ENCODE data around the gene OPCML.

DNA sequence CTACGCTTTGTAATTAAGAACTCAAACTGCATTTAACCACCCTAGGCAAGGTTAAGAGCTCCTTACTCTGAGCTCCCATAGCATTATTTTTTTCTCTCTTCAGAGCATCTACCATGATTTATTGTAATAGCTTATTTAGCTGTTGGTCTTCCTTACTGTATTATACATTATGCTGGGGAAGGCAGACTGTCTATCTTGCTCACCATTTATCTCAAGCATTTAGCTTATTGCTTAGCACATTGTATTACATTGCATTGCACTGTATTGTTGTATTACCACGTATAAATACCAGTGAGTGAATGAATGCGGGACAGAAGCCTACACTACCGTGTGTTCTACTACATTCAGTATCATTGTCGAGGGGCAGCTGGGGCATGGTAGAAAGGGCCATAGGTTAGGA, 324.3 kb downstream of the OPCML start:
- no peak for TF ChIP-seq POLR2A (IDR thresholded peaks at IDR 0.05; ENCODE audit: low read depth)
- TF ChIP-seq, protein P1, sequence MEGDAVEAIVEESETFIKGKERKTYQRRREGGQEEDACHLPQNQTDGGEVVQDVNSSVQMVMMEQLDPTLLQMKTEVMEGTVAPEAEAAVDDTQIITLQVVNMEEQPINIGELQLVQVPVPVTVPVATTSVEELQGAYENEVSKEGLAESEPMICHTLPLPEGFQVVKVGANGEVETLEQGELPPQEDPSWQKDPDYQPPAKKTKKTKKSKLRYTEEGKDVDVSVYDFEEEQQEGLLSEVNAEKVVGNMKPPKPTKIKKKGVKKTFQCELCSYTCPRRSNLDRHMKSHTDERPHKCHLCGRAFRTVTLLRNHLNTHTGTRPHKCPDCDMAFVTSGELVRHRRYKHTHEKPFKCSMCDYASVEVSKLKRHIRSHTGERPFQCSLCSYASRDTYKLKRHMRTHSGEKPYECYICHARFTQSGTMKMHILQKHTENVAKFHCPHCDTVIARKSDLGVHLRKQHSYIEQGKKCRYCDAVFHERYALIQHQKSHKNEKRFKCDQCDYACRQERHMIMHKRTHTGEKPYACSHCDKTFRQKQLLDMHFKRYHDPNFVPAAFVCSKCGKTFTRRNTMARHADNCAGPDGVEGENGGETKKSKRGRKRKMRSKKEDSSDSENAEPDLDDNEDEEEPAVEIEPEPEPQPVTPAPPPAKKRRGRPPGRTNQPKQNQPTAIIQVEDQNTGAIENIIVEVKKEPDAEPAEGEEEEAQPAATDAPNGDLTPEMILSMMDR (IDR thresholded peaks at IDR 0.05) = no peak
- TF ChIP-seq POLR2AphosphoS5 (IDR thresholded peaks at IDR 0.05) = no peak

All from esophagus muscularis mucosa (tissue), 3 donors.